Natural killer cell (primary cell): ENCODE data around the gene FOXC1. TPM values are rescaled to one million over a fixed set of nuclear protein-coding genes. Genes with fewer than 3 reads are reported as not detected.

Source experiments
- ATAC-seq, 3 donors: fragments of 150-1000 bp in 2 of 3; fragments of 200-7000 bp in 1 of 3; cut with Tn5 transposase; 1 replicate in 1 of 3; 2 replicates in 2 of 3; pipeline ENCODE4 v1.10.0; 2021; ENCODE audit warnings: mild to moderate bottlenecking in 2 of 3, moderate library complexity in 2 of 3
- DNase-seq, 2 donors: peaks; one replicate each; pipeline versions ENCODE4 v3.0.0 to v3.0.0-alpha.2; 2013 to 2021; ENCODE audit warnings: mixed read lengths in 1 of 2
- H3K27ac ChIP-seq: one replicate; pipeline ENCODE4 v1.5.1; 2013; ENCODE audit warnings: mild to moderate bottlenecking, low read length
- H3K27me3 ChIP-seq: one replicate; pipeline ENCODE4 v1.6.1; 2013; ENCODE audit warnings: low read length; ENCODE audit not compliant: control insufficient read depth, insufficient read depth
- H3K36me3 ChIP-seq: one replicate; pipeline ENCODE4 v1.6.1; 2013; ENCODE audit warnings: low read length; ENCODE audit not compliant: control insufficient read depth, insufficient read depth
- H3K4me1 ChIP-seq: one replicate; pipeline ENCODE4 v1.6.1; 2013; ENCODE audit warnings: low read length; ENCODE audit not compliant: control insufficient read depth, insufficient read depth
- H3K4me3 ChIP-seq: one replicate; pipeline ENCODE4 v1.5.1; 2013; ENCODE audit warnings: low read length
- H3K9me3 ChIP-seq: one replicate; pipeline ENCODE4 v1.6.1; 2013; ENCODE audit warnings: low read length; ENCODE audit not compliant: control insufficient read depth, insufficient read depth
- H3K27ac Mint-ChIP-seq, 2 donors: one replicate each; pipeline ENCODE4 v1.8.0; 2022; ENCODE audit warnings: mild to moderate bottlenecking in 2 of 2, mixed read lengths in 2 of 2, moderate library complexity in 1 of 2
- H3K27me3 Mint-ChIP-seq, 2 donors: one replicate each; pipeline ENCODE4 v1.8.0; 2022; ENCODE audit warnings: low read depth in 2 of 2, mixed read lengths in 2 of 2
- H3K36me3 Mint-ChIP-seq: one replicate; pipeline ENCODE4 v1.8.0; 2022; ENCODE audit warnings: mixed read lengths
- H3K4me1 Mint-ChIP-seq, 2 donors: one replicate each; pipeline ENCODE4 v1.8.0; 2022; ENCODE audit warnings: mixed read lengths in 2 of 2
- H3K4me3 Mint-ChIP-seq: one replicate; pipeline ENCODE4 v1.8.0; 2022; ENCODE audit warnings: mild to moderate bottlenecking, moderate library complexity, mixed read lengths
- H3K9me3 Mint-ChIP-seq, 2 donors: one replicate each; pipeline ENCODE4 v1.8.0; 2022; ENCODE audit warnings: mixed read lengths in 2 of 2
- WGBS: methylation state at CpG from one replicate; pipeline ENCODE4 v1.1.7; 2013; ENCODE audit warnings: missing lambda C conversion rate; ENCODE audit not compliant: insufficient coverage; 5-methylcytosine and 5-hydroxymethylcytosine counted together
- intact Hi-C: fragments of 100-400 bp; cut with micrococcal nuclease; formaldehyde crosslinking; loops from one replicate; pipeline ENCODE4 v1.14.2; 2022
- total RNA-seq, 4 donors: library from RNA; stranded (reverse); fragments of 120-200 nt in 1 of 4; gene quantifications; one replicate each; pipeline versions ENCODE4 v1.2.3 to v1.2.4, GENCODE V29; 2013 to 2022
- TF ChIP-seq, protein P1 (sequence below): fragments of 200-600 bp; IDR thresholded peaks from one replicate; pipeline ENCODE4 v1.8.0; 2022; ENCODE audit warnings: antibody characterized with exemption

The FOXC1 gene
- total RNA-seq, 3 donors from 2014 or later (not counting 1 experiment from before 2014, with no cell fraction given) = 0.16 to 0.21 TPM; not detected in 1

DNA sequence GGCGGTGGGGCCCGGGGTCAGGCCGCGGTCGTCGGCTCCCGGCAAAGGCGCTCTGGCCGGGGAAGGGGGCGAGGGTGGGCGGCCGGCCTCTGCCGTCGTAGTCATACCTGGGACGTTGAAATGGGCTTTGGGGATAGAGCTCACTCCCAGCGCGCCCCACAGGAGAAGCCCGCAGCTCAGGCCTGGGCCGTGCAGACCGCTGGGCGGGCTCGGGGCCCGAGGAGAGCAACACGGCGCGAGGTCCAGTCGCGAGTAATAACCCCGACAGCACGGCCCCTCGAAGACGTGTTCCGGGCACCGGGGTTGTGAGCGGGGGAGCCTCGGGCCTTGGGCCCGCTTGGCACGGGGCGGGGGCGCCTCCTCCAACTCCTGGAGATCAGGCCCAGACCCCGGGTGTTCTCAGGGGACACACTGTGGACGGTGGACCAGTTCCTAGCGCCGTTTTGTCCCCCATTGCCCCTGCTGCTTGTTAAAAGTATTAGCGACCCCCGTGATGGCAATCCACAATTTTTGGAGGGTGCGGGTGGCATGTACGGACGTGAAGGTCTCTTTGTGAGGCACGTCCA is 10.9 kb downstream of the FOXC1 start:
- ATAC-seq (no peak), DNase-seq (no peak)
- H3K9me3 Mint-ChIP-seq = no peaks in the 10 kb centered on the region
- peaks cover 7 to 13% of the 10 kb centered on the region in 2 donors for H3K4me1 Mint-ChIP-seq
- Histone ChIP-seq H3K27ac (no peak overlapping the region), H3K27me3 (peaks cover 34% of the 10 kb centered on the region), H3K36me3 (no peaks in the 10 kb centered on the region), H3K9me3 (no peaks in the 10 kb centered on the region), H3K4me3 (no peak overlapping the region), H3K4me1 (peaks cover 16% of the 10 kb centered on the region)
- no peak overlapping the region for H3K27ac Mint-ChIP-seq
- H3K4me3 Mint-ChIP-seq = no peak overlapping the region
- WGBS = 55% methylated on average over 50 of the region's 50 CpGs
- intact Hi-C loops = no loop called here
- TF ChIP-seq, protein P1, sequence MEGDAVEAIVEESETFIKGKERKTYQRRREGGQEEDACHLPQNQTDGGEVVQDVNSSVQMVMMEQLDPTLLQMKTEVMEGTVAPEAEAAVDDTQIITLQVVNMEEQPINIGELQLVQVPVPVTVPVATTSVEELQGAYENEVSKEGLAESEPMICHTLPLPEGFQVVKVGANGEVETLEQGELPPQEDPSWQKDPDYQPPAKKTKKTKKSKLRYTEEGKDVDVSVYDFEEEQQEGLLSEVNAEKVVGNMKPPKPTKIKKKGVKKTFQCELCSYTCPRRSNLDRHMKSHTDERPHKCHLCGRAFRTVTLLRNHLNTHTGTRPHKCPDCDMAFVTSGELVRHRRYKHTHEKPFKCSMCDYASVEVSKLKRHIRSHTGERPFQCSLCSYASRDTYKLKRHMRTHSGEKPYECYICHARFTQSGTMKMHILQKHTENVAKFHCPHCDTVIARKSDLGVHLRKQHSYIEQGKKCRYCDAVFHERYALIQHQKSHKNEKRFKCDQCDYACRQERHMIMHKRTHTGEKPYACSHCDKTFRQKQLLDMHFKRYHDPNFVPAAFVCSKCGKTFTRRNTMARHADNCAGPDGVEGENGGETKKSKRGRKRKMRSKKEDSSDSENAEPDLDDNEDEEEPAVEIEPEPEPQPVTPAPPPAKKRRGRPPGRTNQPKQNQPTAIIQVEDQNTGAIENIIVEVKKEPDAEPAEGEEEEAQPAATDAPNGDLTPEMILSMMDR = no peak
- H3K27me3 Mint-ChIP-seq = peaks cover 44 to 57% of the 10 kb centered on the region in 2 donors
- H3K36me3 Mint-ChIP-seq = no peaks in the 10 kb centered on the region

DNA sequence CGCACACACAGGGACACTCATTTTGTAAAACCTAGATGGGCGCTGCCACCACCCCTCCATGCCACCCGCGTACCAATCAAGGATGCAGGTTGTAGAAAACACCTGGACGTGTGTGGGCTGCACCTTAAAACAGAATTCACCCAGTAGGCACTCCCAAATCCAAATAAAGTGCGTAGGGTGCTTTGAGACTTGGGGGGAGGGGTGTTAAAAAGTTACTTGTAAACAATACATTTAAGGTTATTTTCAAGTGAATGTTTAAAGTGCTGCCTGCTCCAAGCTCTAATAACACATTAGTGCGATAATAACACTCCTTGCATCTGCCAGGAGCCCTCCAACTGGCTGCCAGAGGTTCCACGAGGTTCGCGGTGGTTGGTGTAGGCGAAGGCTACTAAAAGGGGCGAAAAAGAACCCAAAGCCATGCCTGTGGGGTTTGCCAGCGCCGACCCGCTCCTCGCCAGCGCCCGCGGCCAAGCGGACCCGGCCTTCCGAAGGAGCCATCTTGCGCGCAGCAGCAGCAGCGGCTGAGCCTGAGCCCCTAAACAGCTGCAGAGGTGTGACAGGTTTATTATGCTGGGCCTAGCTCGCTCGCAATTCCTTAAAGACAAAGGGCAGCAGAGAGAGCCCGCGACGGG is 11.5 kb downstream of the FOXC1 start:
- ATAC-seq (no peak), DNase-seq (no peak)
- Histone ChIP-seq H3K27ac (no peak overlapping the region), H3K4me3 (no peak overlapping the region), H3K9me3 (no peaks in the 10 kb centered on the region), H3K36me3 (no peaks in the 10 kb centered on the region), H3K4me1 (peaks cover 16% of the 10 kb centered on the region), H3K27me3 (peaks cover 36% of the 10 kb centered on the region)
- intact Hi-C loops = no loop called here
- no peak overlapping the region for H3K27ac Mint-ChIP-seq
- no peaks in the 10 kb centered on the region for H3K9me3 Mint-ChIP-seq
- H3K27me3 Mint-ChIP-seq = peaks cover 45 to 57% of the 10 kb centered on the region in 2 donors
- no peak overlapping the region for H3K4me3 Mint-ChIP-seq
- H3K36me3 Mint-ChIP-seq = no peaks in the 10 kb centered on the region
- TF ChIP-seq, protein P1 = no peak
- WGBS = 96% methylated on average over 29 of the region's 30 CpGs
- H3K4me1 Mint-ChIP-seq = peaks cover 11 to 16% of the 10 kb centered on the region in 2 donors

DNA sequence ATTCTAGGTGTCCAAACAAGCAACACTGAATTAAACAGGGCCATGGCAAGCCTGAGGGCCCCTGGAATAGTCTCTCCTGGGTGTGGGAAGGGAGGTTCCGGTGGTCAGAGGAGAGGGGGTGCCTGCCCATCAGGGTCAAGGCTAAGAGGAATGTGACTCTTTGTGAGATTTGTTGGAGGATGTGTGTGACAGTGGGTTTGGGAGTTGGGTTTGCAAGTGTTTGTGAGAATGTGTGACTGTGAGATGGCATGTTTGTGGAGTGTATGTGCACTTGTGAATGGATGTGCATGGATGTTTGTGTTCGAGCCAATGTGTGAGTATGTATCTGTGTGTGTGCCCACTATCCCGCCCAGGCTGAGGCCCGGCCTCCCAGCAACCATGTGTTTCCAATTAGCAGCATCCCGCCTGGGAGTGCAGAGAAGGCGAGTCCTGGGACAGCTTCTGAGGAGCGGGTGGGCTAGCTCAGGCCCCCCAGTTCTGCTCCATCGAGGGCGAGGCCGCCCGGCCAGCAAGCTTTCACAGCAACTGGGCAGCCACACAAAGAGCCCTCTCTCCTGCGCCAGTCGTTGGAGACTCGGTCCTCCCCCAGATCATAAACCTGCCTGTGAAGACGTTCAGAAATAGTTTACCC is 12.6 kb downstream of the FOXC1 start:
- ATAC-seq = no peak
- Mint-ChIP-seq H3K4me1 (peaks cover 16 to 18% of the 10 kb centered on the region in 2 donors), H3K27me3 (peaks cover 49 to 55% of the 10 kb centered on the region in 2 donors), H3K36me3 (no peaks in the 10 kb centered on the region), H3K27ac (no peak overlapping the region), H3K9me3 (no peaks in the 10 kb centered on the region), H3K4me3 (no peak overlapping the region)
- Histone ChIP-seq H3K4me1 (peaks cover 16% of the 10 kb centered on the region), H3K27me3 (peaks cover 45% of the 10 kb centered on the region), H3K36me3 (no peaks in the 10 kb centered on the region), H3K9me3 (no peaks in the 10 kb centered on the region), H3K27ac (no peak overlapping the region), H3K4me3 (no peak overlapping the region)
- TF ChIP-seq, protein P1 = no peak
- 94% methylated on average over 15 of the region's 15 CpGs for WGBS
- intact Hi-C loops = no loop called here
- no peak for DNase-seq
